Progenitor cell of endocrine pancreas (in vitro differentiated cells): ENCODE measurements around the gene SFXN2. TPM values are rescaled to one million over a fixed set of nuclear protein-coding genes. Genes with fewer than 3 reads are reported as not detected.
A peak's percentile ranks its signal among the peaks of the same experiment; 100 is the strongest.

ENCODE experiments used
- DNase-seq: peaks from one replicate; pipeline ENCODE4 v3.0.0; 2021; ENCODE audit warnings: low spot score; ENCODE audit not compliant: unreplicated experiment
- H3K27ac Mint-ChIP-seq: 2 replicates; pipeline ENCODE4 v1.8.0; 2021; ENCODE audit warnings: mild to moderate bottlenecking, moderate library complexity, mixed read lengths
- H3K27me3 Mint-ChIP-seq: 2 replicates; pipeline ENCODE4 v1.8.0; 2021; ENCODE audit warnings: mixed read lengths
- H3K36me3 Mint-ChIP-seq: 2 replicates; pipeline ENCODE4 v1.8.0; 2022; ENCODE audit warnings: mixed read lengths; ENCODE audit not compliant: insufficient read depth
- H3K4me1 Mint-ChIP-seq: 2 replicates; pipeline ENCODE4 v1.8.0; 2021; ENCODE audit warnings: low read depth, mixed read lengths
- H3K4me3 Mint-ChIP-seq: 2 replicates; pipeline ENCODE4 v1.8.0; 2021; ENCODE audit warnings: low read depth, mild to moderate bottlenecking, moderate library complexity, mixed read lengths
- H3K9me3 Mint-ChIP-seq: 2 replicates; pipeline ENCODE4 v1.8.0; 2021; ENCODE audit warnings: low read depth, mixed read lengths
- CTCF ChIP-seq: fragments of 200-600 bp; sonication (generic); IDR thresholded peaks from one replicate; pipeline ENCODE4 v1.5.0; 2021; ENCODE audit warnings: antibody characterized with exemption, mild to moderate bottlenecking; ENCODE audit not compliant: unreplicated experiment
- total RNA-seq: library from RNA; stranded (reverse); gene quantifications from 2 replicates; pipeline ENCODE4 v1.2.1, GENCODE V29; 2021

Gene SFXN2
- total RNA-seq, 1 donor from 2014 or later: 33.9 TPM

- Mint-ChIP-seq H3K27me3 (no peaks in the 10 kb centered on the region), H3K4me3 (no peak overlapping the region), H3K27ac (no peak overlapping the region), H3K36me3 (peaks cover 2% of the 10 kb centered on the region), H3K9me3 (peaks cover 2% of the 10 kb centered on the region), H3K4me1 (peaks cover 14% of the 10 kb centered on the region)
- no peak for DNase-seq
- TF ChIP-seq CTCF: no peak
Measured at GRCh38 chr10:102759497-102760210, 45.2 kb downstream of the SFXN2 start.

GRCh38 chr10:102761981-102762380, 47.5 kb downstream of the SFXN2 start:
- no peak for TF ChIP-seq CTCF

GRCh38 chr10:102762401-102763015, 48.1 kb downstream of the SFXN2 start:
- Mint-ChIP-seq H3K9me3 (peaks cover 2% of the 10 kb centered on the region), H3K36me3 (peaks cover 7% of the 10 kb centered on the region), H3K4me1 (peaks cover 15% of the 10 kb centered on the region), H3K27me3 (no peaks in the 10 kb centered on the region), H3K27ac (peak overlapping the region; percentile 35), H3K4me3 (no peak overlapping the region)
- no peak for TF ChIP-seq CTCF
- no peak for DNase-seq

More at GRCh38 chr10:102761981-102762380, 47.5 kb downstream of the SFXN2 start:
- no peak for DNase-seq
- H3K27ac Mint-ChIP-seq: no peak overlapping the region
- peaks cover 2% of the 10 kb centered on the region for H3K9me3 Mint-ChIP-seq
- H3K4me1 Mint-ChIP-seq: peaks cover 14% of the 10 kb centered on the region
- no peaks in the 10 kb centered on the region for H3K27me3 Mint-ChIP-seq
- peaks cover 7% of the 10 kb centered on the region for H3K36me3 Mint-ChIP-seq
- no peak overlapping the region for H3K4me3 Mint-ChIP-seq

GRCh38 chr10:102763037-102763607, 48.7 kb downstream of the SFXN2 start:
- DNase-seq: no peak
- Mint-ChIP-seq H3K27ac (peak overlapping the region; percentile 35), H3K36me3 (peaks cover 7% of the 10 kb centered on the region), H3K4me3 (no peak overlapping the region), H3K4me1 (peaks cover 15% of the 10 kb centered on the region), H3K27me3 (no peaks in the 10 kb centered on the region), H3K9me3 (peaks cover 2% of the 10 kb centered on the region)
- no peak for TF ChIP-seq CTCF

GRCh38 chr10:102764470-102765161, 50.2 kb downstream of the SFXN2 start:
- no peak for TF ChIP-seq CTCF
- H3K36me3 Mint-ChIP-seq: peaks cover 5% of the 10 kb centered on the region
- no peak overlapping the region for H3K27ac Mint-ChIP-seq
- H3K27me3 Mint-ChIP-seq: no peaks in the 10 kb centered on the region
- DNase-seq: no peak
- no peak overlapping the region for H3K4me3 Mint-ChIP-seq
- peaks cover 18% of the 10 kb centered on the region for H3K4me1 Mint-ChIP-seq
- no peaks in the 10 kb centered on the region for H3K9me3 Mint-ChIP-seq
